GM18861 (cell line): Measurements from ENCODE around the gene JAKMIP1.
"Not testable (repeated sequence)": the region's sequence is repeated elsewhere in the genome, so short reads cannot be mapped to it uniquely, and the experiment has no call there.

Experiments used
- ATAC-seq: cut with Tn5 transposase; IDR thresholded peaks from one replicate; pipeline ENCODE4 v1.9.1; 2021; ENCODE audit not compliant: unreplicated experiment

The JAKMIP1 gene

DNA sequence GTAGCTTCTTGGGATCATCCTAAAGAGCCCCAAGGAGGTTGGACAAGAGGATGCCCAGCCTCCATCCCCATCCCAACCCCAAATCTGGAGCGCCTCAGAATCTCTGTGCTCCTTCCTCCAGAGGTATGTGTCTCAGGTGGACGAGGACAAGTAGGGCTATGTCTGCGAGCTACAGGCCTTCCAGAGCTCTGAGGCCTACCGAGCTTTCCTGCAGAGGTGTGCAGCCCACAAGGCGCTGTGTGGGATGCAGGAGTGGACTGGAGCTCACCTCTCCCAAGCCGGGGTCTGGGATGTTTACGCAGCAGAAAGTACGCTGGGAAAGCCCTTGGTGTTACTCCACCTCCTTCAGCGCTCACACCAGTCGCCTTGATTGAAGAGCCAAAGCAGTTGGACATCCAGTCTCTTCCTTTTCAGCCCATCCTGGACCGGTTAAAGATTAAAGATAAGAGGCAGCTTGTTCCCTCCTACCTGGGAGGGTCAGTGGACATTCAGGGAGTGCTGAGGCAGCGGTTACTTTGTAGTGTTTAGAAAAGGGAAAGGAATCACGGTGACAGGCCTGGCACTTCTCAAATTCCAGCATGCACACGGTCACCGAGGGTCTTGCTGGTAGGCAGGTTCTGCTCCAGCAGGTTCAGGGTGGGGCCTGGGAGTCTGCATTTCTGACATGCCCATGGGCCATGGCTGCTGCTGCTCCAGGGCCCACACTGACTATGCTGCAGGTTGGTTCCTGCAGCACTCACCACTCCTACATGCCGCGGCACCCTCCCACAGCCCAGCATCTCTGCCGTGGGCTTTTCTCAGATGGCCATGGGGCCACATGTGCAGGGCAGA, 29.5 kb upstream of the JAKMIP1 start:
- ATAC-seq, result no peak

DNA sequence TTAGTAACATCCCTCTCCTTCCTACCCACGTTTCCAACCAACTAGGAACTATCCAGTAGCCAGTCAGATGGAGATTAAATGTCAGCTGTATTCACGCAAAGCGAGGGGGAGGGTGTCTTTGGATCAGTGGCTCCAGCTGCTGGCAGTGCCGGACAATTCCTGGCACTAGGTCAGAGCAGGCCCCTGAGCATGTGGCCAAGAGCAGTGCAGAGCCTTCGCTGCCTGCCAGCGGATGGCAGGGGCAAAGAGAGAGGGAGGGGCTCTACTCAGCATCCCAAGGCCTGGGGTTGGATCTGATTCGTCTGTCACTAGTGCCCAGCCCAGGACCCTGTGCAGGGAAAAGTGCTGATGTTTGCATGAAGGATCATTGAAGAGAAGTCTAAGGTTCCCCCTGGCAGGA, 28.7 kb upstream of the JAKMIP1 start:
- no peak for ATAC-seq

DNA sequence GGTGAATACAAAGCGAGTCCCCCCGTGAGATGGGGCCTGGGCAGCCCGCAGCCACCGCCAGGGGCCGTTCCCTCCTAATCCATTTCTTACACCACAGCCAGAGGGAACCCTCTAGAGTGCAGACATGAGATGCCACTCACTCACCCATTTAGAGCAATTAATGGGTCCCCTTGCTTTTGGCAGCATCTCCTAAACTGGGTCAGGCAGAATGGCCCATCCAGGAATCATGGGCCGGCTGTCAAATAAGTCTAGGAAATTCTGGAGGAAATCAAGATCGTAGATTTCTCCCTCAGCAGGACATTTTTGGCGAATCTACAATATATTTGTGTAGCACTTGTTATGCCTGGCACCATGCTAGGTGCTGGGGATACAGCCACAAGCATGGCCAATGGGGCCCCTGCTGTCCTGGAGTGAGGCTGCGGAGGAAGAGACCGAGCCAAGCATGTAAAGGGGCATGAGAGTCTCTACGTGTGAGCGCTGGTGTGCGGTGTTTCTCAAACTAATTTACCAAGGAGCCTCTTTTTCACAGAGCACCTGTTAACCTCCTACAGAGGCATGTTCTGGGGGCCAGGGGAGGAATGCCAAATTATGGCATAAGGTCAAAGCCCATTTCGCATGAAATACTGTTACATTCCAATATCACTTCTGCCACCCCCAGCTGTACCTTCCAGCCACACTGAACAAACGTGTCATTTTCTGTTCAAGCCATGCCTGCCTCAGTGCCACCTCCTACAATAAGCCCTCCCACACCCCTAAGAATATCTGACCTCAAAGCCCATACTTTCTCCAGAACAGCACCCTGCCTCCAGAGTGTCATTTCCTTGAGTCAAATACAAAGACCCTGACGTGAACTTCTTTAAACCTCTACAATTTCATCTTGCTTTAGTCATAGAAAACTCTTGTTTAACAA, 28.1 kb upstream of the JAKMIP1 start:
- ATAC-seq, result no peak

DNA sequence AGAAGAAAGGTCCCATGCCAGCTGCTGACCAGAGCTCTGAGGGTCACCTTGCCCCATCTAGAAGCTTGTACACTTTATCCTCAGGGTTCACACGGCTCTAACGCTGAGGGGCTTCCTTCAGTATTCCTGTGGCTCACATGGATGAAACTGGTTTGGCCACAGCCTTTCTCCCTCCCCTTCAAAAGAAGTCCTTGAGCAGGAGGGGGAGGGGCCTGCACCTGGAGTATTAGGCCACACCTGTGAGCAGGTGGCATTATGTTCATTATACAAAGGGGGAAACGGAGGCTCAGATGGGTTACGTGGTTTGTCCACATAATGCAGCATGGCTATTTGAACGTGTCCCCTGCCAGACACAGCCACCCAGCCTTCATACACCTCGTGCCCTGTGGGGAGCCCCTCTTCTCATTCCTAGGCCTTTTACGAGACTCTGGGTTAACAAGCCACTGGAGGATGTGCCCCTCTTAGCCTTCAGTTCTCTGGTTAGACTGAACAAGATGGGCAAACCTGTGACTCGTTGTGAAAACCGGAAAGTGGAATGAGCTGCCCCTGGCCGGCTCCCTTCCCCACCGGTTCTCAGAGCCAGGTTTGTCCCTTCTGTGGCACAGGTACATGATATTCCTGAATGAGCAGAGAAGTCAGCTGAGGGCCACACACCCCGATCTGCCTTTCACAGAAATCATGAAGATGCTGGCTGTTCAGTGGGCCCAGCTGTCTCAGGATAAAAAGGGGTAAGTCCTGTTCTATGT, 27.2 kb upstream of the JAKMIP1 start:
- ATAC-seq, result no peak

DNA sequence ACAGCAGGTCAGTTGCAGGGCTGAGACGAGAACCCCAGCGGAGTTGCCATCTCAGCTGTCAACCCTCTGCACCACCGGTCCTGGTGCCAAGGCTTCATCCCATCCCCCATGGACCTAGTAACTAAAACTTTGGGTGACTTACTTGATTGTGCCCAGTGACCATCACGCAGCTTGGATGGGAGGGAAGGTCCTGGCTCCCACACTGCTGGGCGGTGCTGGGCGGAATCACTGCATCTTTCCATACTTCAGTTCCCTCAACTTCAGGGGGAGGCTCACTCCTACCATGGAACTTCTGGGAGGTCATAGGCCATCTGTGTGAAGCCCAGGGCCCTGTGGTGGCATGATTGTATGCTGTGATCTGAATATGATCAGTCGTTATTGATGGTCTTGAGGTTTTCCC, 26.2 kb upstream of the JAKMIP1 start:
- ATAC-seq, result no peak

DNA sequence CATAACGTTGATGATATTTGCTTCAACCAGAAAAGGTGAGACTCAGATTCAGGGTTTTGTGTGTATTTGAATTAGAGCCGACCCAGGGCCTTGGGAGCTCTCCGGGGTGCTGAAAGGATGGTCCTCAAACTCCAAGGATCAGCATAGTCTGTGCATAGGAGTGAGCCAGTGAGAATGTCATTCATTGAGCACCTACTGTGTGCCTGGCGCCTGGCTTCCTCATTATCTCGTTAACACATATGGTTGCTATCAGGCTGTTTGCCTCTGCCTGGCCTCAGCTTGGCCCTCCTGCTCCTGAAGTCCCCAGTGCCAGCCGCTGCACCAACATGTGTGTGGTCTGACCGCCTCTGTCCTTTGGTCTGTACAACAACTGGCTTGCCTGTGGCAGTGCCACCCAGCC, 25.1 kb upstream of the JAKMIP1 start:
- ATAC-seq, result no peak

DNA sequence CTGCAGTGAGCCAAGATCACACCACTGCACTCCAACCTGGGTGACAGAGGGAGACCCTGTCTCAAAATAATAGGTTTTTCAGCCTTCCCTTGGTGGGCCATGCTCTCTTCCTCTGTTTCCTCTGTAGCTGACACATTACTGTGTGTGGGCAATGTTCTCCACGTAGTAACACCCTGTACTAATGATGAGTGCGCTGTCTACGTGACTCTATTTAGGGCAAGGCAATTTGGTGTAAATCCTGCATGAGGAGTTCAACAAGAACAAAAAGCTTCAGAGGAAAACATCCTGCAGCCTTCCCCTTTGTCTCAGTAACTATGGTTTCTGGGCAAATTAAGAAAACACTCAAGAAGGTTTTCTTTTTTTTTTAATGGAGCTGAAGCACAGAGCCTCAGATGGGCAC, 24.4 kb upstream of the JAKMIP1 start:
- no peak for ATAC-seq

DNA sequence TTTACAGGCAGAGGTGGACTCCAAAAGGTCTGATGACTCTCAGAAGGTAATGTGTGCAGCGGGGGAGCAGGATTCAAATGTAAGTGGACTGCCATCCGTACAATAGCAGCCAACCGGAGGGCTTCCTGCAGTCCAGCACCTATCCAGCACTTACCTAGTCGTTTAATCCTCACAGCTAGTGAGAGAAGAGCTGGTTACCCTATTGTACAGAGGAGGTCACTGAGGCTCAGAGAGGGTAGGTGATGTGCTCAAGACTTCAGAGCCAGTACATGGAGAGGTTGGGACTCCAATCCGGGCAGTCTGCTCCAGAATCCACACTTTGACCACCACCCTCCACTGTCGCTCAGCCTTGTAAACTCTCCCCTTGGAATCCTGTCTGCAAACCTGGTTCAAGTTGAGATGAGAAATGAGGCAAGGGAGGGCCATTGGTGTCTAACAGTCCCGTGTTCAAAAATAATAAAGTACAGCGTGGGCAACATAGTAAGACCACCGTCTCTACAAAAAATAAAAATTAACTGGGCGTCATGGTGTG, 22.5 kb upstream of the JAKMIP1 start:
- no peak for ATAC-seq

DNA sequence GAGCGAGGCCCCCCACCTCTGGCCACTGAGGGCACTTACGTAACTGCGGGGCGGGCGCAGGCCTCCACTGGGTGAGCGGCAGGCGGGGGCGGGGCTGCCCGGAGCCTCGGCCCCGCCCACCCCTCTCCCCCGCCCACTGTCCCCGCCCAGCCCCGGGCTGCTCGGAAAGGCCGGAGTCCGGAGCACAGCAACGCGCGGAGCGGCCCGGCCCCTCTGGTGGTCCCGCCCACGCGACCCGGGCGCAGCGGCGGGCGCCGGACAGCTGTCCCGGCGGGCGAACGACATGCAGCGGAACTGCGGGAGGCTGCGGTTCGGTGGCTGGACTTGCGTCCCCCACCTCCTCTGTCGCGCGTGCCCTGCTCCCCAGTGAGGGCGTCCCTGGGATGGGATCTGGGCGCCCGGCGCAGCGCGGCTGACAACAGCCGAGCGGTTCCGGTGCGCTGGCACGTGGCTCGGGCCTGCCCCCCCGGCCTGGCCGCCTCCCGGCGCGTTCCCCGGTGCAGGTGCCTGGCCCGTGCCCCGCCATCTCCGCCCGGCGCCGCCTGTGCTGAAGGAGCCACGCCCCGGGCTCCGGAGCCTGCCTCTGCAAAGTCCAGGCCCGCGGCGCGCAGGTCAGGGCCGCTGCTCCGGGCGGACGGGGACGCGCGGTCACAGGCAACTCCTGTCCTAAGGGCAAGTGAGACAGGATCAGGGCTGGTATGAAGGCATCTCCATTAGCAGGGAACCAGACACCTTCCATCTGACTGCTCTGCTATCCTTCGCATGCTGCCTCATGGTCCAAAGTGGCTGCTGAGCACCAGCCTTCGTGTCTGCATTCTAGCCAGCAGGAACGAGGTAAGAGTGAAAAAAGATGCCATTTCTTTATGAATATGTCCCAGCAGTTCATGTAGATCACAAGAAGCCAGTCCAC, 21.8 kb upstream of the JAKMIP1 start:
- ATAC-seq, result no peak

DNA sequence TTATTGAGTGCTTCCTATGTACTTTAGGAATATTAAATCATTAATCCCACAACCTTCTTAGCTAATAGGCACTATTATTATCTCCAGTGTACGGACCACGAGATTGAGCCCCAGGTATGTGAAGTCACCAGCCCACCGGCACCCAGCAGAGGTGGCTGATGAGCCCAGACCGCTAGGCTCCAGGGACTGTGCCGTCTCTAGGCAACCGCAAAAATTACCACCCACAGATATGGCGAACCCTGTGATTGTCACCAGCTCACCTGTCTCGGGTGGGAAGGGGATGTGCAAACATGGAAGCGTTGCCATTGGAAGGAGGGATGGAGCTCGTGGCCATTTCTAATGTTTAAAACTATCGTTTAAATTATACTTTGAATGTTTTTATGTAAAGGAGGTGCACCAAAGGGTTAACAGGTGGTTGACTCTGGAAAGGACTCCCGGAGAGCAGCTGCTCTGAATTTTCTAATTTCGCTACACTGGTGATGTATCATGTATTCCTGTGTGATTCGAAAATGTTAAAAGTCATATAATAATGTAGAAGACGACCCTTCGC, 21.0 kb upstream of the JAKMIP1 start:
- ATAC-seq, result no peak

DNA sequence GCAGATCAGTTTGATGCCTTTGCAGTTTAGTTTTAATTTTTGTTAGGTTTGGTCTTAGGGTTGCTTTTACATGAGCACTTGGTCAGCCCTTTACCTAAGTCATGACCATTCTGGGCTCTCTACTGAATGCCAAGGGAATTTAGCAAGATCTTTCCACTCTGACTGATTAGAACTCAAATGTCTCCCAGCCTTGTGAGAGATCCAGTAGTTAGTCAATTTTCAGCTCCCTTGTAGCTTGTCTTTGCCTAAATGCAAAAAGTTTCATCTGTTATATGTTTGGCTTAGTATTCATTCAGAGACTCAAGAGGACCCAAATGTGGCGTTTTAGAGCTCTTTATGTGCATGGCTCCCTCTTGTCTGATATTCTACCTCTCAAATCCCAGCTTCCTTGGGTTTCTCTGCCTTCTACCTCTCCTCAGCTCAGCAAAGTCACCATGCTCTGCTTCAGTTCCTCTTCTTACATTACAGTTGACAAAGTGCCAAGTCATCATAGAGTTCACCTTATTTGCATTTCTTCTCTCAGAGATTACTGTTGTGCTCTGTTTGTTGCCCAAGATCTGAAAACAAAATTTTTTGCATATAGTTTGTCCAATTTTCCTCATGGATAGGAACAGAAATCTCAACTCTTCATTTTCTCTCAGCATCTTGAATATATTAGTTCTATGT, 17.5 kb upstream of the JAKMIP1 start:
- peak; percentile 69 for ATAC-seq

DNA sequence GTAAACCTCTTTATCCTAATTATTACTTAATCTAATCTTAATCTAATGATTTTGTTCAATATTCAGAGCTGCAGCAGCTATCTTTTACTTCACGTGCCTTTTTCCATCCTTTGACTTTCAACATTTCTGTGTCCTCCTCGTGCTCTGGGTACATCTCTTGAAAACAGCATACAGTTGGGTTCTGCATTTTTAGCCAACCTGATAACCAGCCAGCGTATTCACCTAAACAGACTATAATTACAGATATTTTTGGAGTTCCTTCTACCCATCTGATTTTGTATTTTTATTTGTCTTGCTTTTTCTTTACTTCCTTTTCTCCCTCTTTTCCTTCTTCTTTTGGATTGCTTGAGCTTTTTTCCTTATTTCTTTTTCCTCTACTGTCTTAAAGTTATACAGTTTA, 16.2 kb upstream of the JAKMIP1 start:
- ATAC-seq, result no peak

DNA sequence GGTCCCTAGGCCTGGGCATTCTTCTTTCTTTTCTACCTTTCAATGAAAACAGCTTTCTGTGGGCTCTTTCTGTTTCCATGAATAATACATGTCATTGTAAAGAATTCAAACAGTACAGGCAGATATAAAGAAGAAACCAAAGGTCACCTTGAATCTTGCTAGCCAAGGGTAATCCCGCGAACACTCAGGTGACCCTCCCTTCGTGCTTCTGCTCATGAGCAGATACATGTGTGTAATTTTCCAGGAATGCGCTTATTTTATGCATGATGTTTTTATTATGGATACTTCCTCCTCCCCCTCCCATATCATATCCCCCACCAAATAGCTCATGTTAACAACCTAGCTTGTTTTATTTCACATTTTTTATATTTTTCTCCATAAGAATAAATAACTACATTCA, 9.6 kb upstream of the JAKMIP1 start:
- no peak for ATAC-seq

DNA sequence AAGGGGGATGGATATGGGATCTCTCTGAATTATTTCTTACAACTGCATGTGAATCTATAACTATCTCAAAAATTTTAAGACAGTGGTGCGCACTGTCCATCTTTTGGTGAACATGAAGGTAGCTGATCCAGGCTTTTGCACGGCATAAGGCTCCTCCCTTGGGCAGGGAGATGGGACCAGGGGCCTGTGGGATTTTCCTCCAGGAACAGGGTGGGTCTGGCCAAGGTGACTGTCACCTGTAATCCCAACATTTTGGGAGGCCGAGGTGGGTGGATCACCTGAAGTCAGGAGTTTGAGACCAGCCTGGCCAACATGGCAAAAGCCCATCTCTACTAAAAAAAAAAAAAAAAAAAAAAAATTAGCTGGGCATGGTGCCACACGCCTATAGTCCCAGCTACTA, 8.9 kb upstream of the JAKMIP1 start:
- ATAC-seq, result not testable (repeated sequence)

DNA sequence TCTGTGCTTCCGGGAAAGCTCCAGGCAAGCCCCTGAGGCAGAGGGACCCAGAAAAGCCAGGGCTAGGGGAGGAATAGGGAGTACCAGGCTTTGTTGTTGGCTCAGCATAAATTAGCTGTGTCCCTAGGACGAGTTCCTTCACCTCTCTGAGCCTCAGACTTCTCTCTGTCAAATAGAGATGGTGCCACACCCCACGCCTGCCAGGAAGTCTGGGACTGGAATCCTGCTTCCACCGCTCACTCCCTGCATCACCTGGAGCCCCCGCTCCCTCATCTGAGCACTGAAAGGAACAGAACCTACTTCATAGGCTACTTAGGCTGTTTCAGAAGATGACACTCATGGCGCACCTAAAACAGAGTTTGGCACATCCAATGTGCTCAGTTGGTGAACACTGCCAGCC, 8.1 kb upstream of the JAKMIP1 start:
- no peak for ATAC-seq

DNA sequence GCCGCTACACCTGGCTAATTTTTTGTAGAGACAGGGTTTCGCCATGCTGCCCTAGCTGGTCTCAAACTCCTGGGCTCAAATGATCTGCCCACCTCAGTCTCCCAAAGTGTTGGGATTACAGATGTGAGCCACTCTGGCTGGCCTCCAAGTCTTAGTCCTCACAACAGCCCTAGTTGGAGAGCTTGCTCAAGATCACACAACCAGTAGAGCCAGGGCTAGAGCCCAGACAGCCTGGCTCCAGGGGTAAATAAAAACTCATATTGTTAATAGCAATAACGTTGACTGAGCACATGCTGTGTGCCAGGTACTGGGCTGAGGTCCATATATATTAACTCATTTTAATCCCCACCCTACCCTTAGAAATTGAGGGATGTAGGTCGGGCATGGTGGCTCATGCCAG, 7.3 kb upstream of the JAKMIP1 start:
- no peak for ATAC-seq

DNA sequence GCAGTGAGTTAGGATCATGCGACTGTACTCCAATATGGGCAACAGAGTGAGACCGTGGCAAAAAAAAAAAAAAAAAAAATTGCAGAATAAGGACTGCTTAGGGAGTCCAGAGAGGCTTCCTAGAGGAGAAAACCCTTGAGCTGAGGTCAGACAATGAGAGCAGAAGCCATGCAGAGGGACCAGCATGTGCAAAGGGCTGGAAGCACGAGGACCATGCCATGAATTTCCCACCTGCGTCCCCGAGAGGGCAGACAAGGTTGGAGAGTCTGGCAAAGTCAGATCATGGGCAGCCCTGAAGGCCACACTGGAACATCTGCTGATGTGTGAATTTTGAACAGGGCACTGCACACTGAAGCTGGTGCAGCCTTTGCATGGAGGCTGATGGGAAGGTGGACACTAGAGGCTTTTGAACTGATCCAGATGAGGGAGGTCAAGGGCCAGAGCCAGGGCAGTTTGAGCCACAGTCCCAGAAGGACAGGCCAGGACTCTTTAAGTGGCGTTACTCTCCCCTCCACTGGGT, 6.5 kb upstream of the JAKMIP1 start:
- ATAC-seq, result no peak

DNA sequence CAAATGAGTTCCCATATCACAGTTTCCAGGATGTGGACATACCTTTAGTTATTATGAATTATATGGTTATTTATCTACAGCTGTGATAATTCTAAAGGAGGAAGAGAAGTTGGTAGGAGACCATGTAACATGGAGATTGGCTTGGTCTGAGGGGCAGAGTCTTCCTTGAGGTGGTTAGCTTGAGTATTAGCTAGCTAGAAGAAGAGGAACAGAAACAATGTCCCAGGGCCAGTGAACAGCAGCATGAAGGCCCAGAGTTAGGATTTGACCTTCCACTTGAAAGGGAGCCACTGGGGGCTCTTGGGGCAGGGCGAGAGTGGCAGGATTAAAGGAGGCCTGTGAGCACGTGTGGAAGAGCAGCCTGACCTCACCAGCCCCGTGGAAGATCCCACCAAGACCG, 5.6 kb upstream of the JAKMIP1 start:
- no peak for ATAC-seq

DNA sequence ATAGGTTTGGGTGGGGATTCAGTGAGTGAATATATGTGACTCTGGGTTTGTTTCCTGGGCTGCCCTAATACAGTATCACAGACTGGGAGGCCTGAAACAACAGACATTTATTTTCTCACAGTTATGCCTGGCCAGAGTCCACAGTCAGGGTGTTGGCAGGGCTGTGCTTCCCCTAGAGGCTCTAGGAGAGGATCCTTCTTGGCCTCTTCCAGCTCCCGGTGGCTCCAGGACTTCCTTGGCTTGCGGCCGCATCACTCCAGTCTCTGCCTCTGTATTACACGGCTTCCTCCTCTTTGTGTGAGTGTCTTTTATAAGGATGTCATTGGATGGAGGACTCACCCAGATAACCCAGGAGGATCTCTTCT, 5.2 kb upstream of the JAKMIP1 start:
- no peak for ATAC-seq
